Aorta (tissue), 5 donors: ENCODE results near the gene RAD23B. TPM values are rescaled to one million over a fixed set of nuclear protein-coding genes. Genes with fewer than 3 reads are reported as not detected.

Source experiments
- ATAC-seq: fragments of 200-7000 bp; cut with Tn5 transposase; one replicate; pipeline ENCODE4 v1.9.1; 2022; ENCODE audit warnings: moderate library complexity; ENCODE audit not compliant: low FRiP score
- DNase-seq, 2 donors: peaks; one replicate each; pipeline ENCODE4 v3.0.0-alpha.2; 2020
- H3K27ac ChIP-seq, 2 donors: one replicate each; pipeline ENCODE4 v1.5.1; 2013; ENCODE audit warnings: low read length in 2 of 2, mild to moderate bottlenecking in 2 of 2, moderate library complexity in 2 of 2, control low read depth in 1 of 2, inconsistent platforms in 1 of 2, low read depth in 1 of 2
- H3K27me3 ChIP-seq, 2 donors: one replicate each; pipeline ENCODE4 v1.6.1; 2013; ENCODE audit warnings: control low read depth in 1 of 2, low read length in 1 of 2, mild to moderate bottlenecking in 1 of 2, moderate library complexity in 1 of 2; ENCODE audit not compliant: insufficient read depth in 2 of 2, control insufficient read depth in 1 of 2
- H3K36me3 ChIP-seq, 2 donors: one replicate each; pipeline ENCODE4 v1.6.1; 2013; ENCODE audit warnings: control low read depth in 1 of 2, low read length in 1 of 2, mild to moderate bottlenecking in 1 of 2; ENCODE audit not compliant: insufficient read depth in 2 of 2, control insufficient read depth in 1 of 2
- H3K4me1 ChIP-seq, 2 donors: one replicate each; pipeline ENCODE4 v1.6.1; 2013; ENCODE audit warnings: low read length in 2 of 2, control low read depth in 1 of 2, mild to moderate bottlenecking in 1 of 2, moderate library complexity in 1 of 2; ENCODE audit not compliant: insufficient read depth in 2 of 2, control insufficient read depth in 1 of 2
- H3K4me3 ChIP-seq, 2 donors: one replicate each; pipeline ENCODE4 v1.5.1; 2013; ENCODE audit warnings: low read length in 2 of 2, control low read depth in 1 of 2, mild to moderate bottlenecking in 1 of 2
- H3K9me3 ChIP-seq: one replicate; pipeline ENCODE4 v1.6.1; 2013; ENCODE audit warnings: mild to moderate bottlenecking, low read length; ENCODE audit not compliant: control insufficient read depth
- WGBS, 2 donors: extraction: QIAGEN DNeasy Blood & Tissue Kit; methylation state at CpG; one replicate each; pipeline ENCODE4 v1.1.7; 2013; 5-methylcytosine and 5-hydroxymethylcytosine counted together
- intact Hi-C, 2 donors: fragments of 100-400 bp; cut with DNase I; formaldehyde crosslinking; loops; one replicate each; pipeline versions ENCODE4 v1.14.2 to v1.15.0; 2022
- polyA plus RNA-seq, 2 donors: library from polyadenylated mRNA; stranded (reverse); fragments of 200-250 nt; gene quantifications; one replicate each; pipeline ENCODE4 v1.2.3, GENCODE V29; 2013
- total RNA-seq, 2 donors: library from RNA; stranded (reverse); fragmentation: NEBNext Ultra II Directional; extraction: Animal tissue kit (Norgen Biotek cat#: 25700); gene quantifications; one replicate each; pipeline ENCODE4 v1.2.1, GENCODE V29; 2021
- donor health status: healthy with polysubstance abuse.
- donor health status: Bipolar disorder and iron deficiency.
- donor health status: DM: no; HTN: no; CAD: no.
- donor health status: DM: no; HTN: no; CAD: no.
- donor health status: DM: yes; HTN: yes; CAD: no.

Gene RAD23B
- total and polyA plus RNA-seq, 4 donors = 28.2 to 78.4 (median 59.1) TPM

- no peak for DNase-seq
- 91 to 92% methylated on average over 6 of the region's 6 CpGs for WGBS, 2 donors
- intact Hi-C loops = no loop called here
- Histone ChIP-seq H3K27ac (no peak overlapping the region), H3K4me1 (no peaks in the 10 kb centered on the region), H3K36me3 (no peaks in the 10 kb centered on the region), H3K9me3 (no peaks in the 10 kb centered on the region), H3K4me3 (no peak overlapping the region), H3K27me3 (no peaks in the 10 kb centered on the region)
- ATAC-seq = no peak
These were observed 59.5 kb downstream of the RAD23B start for GRCh38 chr9:107342476-107343161.

GRCh38 chr9:107345327-107345726 is 62.2 kb downstream of the RAD23B start:
- Histone ChIP-seq H3K27ac (no peak overlapping the region), H3K27me3 (no peaks in the 10 kb centered on the region), H3K4me3 (no peak overlapping the region), H3K9me3 (no peaks in the 10 kb centered on the region), H3K36me3 (no peaks in the 10 kb centered on the region), H3K4me1 (no peaks in the 10 kb centered on the region)
- ATAC-seq (no peak), DNase-seq (no peak)
- WGBS, 2 donors = 22 to 23% methylated on average over 2 of the region's 2 CpGs
- intact Hi-C loops = no loop called here

GRCh38 chr9:107348836-107349235 is 65.8 kb downstream of the RAD23B start:
- H3K4me3 ChIP-seq = no peak overlapping the region
- no peak overlapping the region for H3K27ac ChIP-seq
- H3K4me1 ChIP-seq = no peaks in the 10 kb centered on the region
- DNase-seq (no peak), ATAC-seq (no peak)
- intact Hi-C loops = no loop called here
- H3K9me3 ChIP-seq = no peaks in the 10 kb centered on the region
- WGBS, 2 donors = 36 to 41% methylated on average over 4 of the region's 4 CpGs
- no peaks in the 10 kb centered on the region for H3K27me3 ChIP-seq
- H3K36me3 ChIP-seq = no peaks in the 10 kb centered on the region

GRCh38 chr9:107350443-107350842 is 67.4 kb downstream of the RAD23B start:
- Histone ChIP-seq H3K27ac (no peak overlapping the region), H3K4me3 (no peak overlapping the region), H3K9me3 (no peaks in the 10 kb centered on the region), H3K36me3 (no peaks in the 10 kb centered on the region), H3K4me1 (no peaks in the 10 kb centered on the region), H3K27me3 (no peaks in the 10 kb centered on the region)
- intact Hi-C loops = no loop called here
- DNase-seq (no peak), ATAC-seq (no peak)

GRCh38 chr9:107351382-107352045 is 68.4 kb downstream of the RAD23B start:
- no peak for ATAC-seq
- intact Hi-C loops = no loop called here
- no peak for DNase-seq
- no peaks in the 10 kb centered on the region for H3K4me1 ChIP-seq
- H3K27ac ChIP-seq = no peak overlapping the region
- no peaks in the 10 kb centered on the region for H3K9me3 ChIP-seq
- H3K27me3 ChIP-seq = no peaks in the 10 kb centered on the region
- no peak overlapping the region for H3K4me3 ChIP-seq
- H3K36me3 ChIP-seq = no peaks in the 10 kb centered on the region
- 87 to 90% methylated on average over 6 of the region's 6 CpGs for WGBS, 2 donors

GRCh38 chr9:107355394-107355793 is 72.3 kb downstream of the RAD23B start:
- Histone ChIP-seq H3K4me3 (no peak overlapping the region), H3K9me3 (no peaks in the 10 kb centered on the region), H3K36me3 (no peaks in the 10 kb centered on the region), H3K27me3 (no peaks in the 10 kb centered on the region), H3K27ac (no peak overlapping the region), H3K4me1 (no peaks in the 10 kb centered on the region)
- DNase-seq (no peak), ATAC-seq (no peak)
- WGBS, 2 donors = 88% methylated on average over 3 of the region's 3 CpGs
- intact Hi-C loops = no loop called here

- Histone ChIP-seq H3K27ac (no peak overlapping the region), H3K27me3 (no peaks in the 10 kb centered on the region), H3K9me3 (no peaks in the 10 kb centered on the region), H3K4me3 (no peak overlapping the region), H3K4me1 (no peaks in the 10 kb centered on the region), H3K36me3 (no peaks in the 10 kb centered on the region)
- intact Hi-C loops = no loop called here
- DNase-seq (no peak), ATAC-seq (no peak)
- WGBS, 2 donors = 65 to 78% methylated on average over 7 of the region's 7 CpGs
These were observed 75.9 kb downstream of the RAD23B start for GRCh38 chr9:107358986-107359385.

- WGBS, 2 donors = 68 to 81% methylated on average over 7 of the region's 7 CpGs
- intact Hi-C loops = no loop called here
These were observed 77.0 kb downstream of the RAD23B start for GRCh38 chr9:107360098-107360497.

GRCh38 chr9:107361816-107362215 is 78.7 kb downstream of the RAD23B start:
- Histone ChIP-seq H3K27ac (no peak overlapping the region), H3K4me3 (no peak overlapping the region), H3K27me3 (no peaks in the 10 kb centered on the region), H3K4me1 (no peaks in the 10 kb centered on the region), H3K9me3 (no peaks in the 10 kb centered on the region), H3K36me3 (no peaks in the 10 kb centered on the region)
- no peak for ATAC-seq
- DNase-seq = no peak
- intact Hi-C loops = no loop called here
- 90 to 91% methylated on average over 4 of the region's 4 CpGs for WGBS, 2 donors

More at GRCh38 chr9:107360098-107360497, 77.0 kb downstream of the RAD23B start:
- Histone ChIP-seq H3K9me3 (no peaks in the 10 kb centered on the region), H3K27me3 (no peaks in the 10 kb centered on the region), H3K36me3 (no peaks in the 10 kb centered on the region), H3K4me1 (no peaks in the 10 kb centered on the region), H3K4me3 (no peak overlapping the region), H3K27ac (no peak overlapping the region)
- no peak for ATAC-seq
- DNase-seq = no peak
